OCI-LY1 (cell line): Measurements from ENCODE around the gene NEURL1.
A peak's percentile ranks its signal among the peaks of the same experiment; 100 is the strongest.
"Not testable (repeated sequence)": the region's sequence is repeated elsewhere in the genome, so short reads cannot be mapped to it uniquely, and the experiment has no call there.

Experiments
- H2AFZ ChIP-seq: fragments of 200-600 bp; sonication (generic), shearing (Covaris generic); 2 replicates; pipeline ENCODE4 v1.6.0; 2014; ENCODE audit warnings: antibody characterized with exemption, mild to moderate bottlenecking, low read length
- H3F3A ChIP-seq: fragments of 200-600 bp; sonication (generic), shearing (Covaris generic); 2 replicates; pipeline ENCODE4 v1.6.0; 2014; ENCODE audit warnings: mild to moderate bottlenecking, antibody characterized with exemption, low read length, moderate library complexity; ENCODE audit not compliant: insufficient read depth
- H3K27ac ChIP-seq: fragments of 200-600 bp; sonication (generic); 2 replicates; pipeline ENCODE4 v1.5.1; 2014; ENCODE audit warnings: low read length, mixed run types, mild to moderate bottlenecking, low read depth; ENCODE audit not compliant: poor library complexity, severe bottlenecking
- H3K27me3 ChIP-seq: fragments of 200-600 bp; sonication (generic); 2 replicates; pipeline ENCODE4 v1.6.0; 2014; ENCODE audit warnings: antibody characterized with exemption, mild to moderate bottlenecking, low read length, moderate library complexity; ENCODE audit not compliant: insufficient read depth
- H3K36me3 ChIP-seq: fragments of 200-600 bp; sonication (generic); 2 replicates; pipeline ENCODE4 v1.6.1; 2014; ENCODE audit warnings: mild to moderate bottlenecking, antibody characterized with exemption, low read length, moderate library complexity, mixed read lengths; ENCODE audit not compliant: insufficient read depth
- H3K4me1 ChIP-seq: fragments of 200-600 bp; sonication (generic); 2 replicates; pipeline ENCODE4 v1.5.1; 2014; ENCODE audit warnings: mild to moderate bottlenecking, low read length, moderate library complexity; ENCODE audit not compliant: insufficient read depth, severe bottlenecking
- H3K4me2 ChIP-seq: fragments of 200-600 bp; sonication (generic), shearing (Covaris generic); 2 replicates; pipeline ENCODE4 v1.6.1; 2014; ENCODE audit warnings: low read length
- H3K4me3 ChIP-seq: fragments of 200-600 bp; sonication (generic); 2 replicates; pipeline ENCODE4 v1.5.1; 2014; ENCODE audit warnings: low read length, low read depth, mild to moderate bottlenecking, mixed read lengths; ENCODE audit not compliant: poor library complexity, severe bottlenecking
- H3K79me2 ChIP-seq: fragments of 200-600 bp; shearing (Covaris generic); 2 replicates; pipeline ENCODE4 v1.6.1; 2016; ENCODE audit warnings: mixed run types, low read length, mixed read lengths; ENCODE audit not compliant: insufficient read depth
- H3K9ac ChIP-seq: fragments of 200-600 bp; sonication (generic), shearing (Covaris generic); 2 replicates; pipeline ENCODE4 v1.6.1; 2014; ENCODE audit warnings: mild to moderate bottlenecking, low read length, mixed read lengths
- H3K9me2 ChIP-seq: fragments of 200-600 bp; sonication (generic), shearing (Covaris generic); 2 replicates; pipeline ENCODE4 v1.6.1; 2014; ENCODE audit warnings: low read depth, mild to moderate bottlenecking, low read length, mixed read lengths
- H3K9me3 ChIP-seq: fragments of 200-600 bp; shearing (Covaris generic); 2 replicates; pipeline ENCODE4 v1.6.1; 2014; ENCODE audit warnings: low read length, mixed read lengths
- H4K20me1 ChIP-seq: fragments of 200-600 bp; sonication (generic), shearing (Covaris generic); 2 replicates; pipeline ENCODE4 v1.6.0; 2016; ENCODE audit warnings: mild to moderate bottlenecking, low read length; ENCODE audit not compliant: insufficient read depth
- CTCF ChIP-seq: fragments of 200-600 bp; sonication (generic), shearing (Covaris generic); IDR thresholded peaks from 2 replicates; pipeline ENCODE4 v1.5.1; 2017; ENCODE audit warnings: mild to moderate bottlenecking, antibody characterized with exemption, low read length, moderate library complexity, mixed read lengths
- EZH2 ChIP-seq: fragments of 200-600 bp; sonication (generic), shearing (Covaris generic); IDR thresholded peaks from 2 replicates; pipeline ENCODE4 v1.8.0; 2017; ENCODE audit warnings: borderline replicate concordance, mixed run types, mild to moderate bottlenecking, antibody characterized with exemption, low read length, moderate library complexity, mixed read lengths

The NEURL1 gene

DNA sequence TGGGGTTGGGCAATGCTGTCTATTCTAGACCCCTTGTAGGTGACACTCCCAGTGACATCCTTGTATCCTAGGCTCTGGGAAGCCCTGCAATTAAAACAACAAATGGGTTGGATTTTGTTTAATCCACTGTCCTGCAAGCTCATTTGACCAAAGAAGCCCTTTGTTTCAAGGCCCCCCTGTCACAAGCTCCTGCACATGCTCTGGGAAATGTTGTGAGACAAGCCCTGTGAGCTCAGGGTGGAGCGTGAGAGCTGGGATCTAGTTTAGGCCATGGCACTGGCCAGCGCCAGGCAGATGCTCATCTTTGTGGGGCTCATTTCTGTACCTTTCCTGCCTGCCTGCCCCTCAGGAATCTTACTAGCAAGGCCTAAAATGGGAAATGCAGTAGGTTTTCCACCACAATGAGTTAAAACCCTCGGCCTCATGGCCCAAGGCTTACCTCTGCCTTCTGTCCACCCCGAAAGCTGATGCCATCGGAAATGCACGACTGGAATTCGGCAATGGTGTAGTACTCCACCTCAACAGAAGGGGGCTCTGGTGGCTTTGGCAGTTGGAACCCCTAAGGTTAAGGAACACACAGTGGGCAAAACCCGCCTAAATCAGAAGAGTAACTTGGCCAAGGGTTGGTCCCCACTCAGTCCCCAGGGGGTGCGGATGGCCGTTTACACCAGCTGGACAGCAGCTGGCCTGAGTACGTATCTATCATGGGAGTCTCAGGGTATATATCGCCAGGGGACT is 112.0 kb downstream of the NEURL1 start:
- Histone ChIP-seq H3K36me3 (no peaks in the 10 kb centered on the region), H3K9me3 (no peaks in the 10 kb centered on the region), H3K4me3 (no peak overlapping the region), H3F3A (no peaks in the 10 kb centered on the region), H3K27me3 (no peaks in the 10 kb centered on the region; the same call in 1 of the 2 replicates), H3K9me2 (no peaks in the 10 kb centered on the region), H3K4me1 (no peaks in the 10 kb centered on the region), H3K9ac (no peak overlapping the region), H2AFZ (no peak overlapping the region), H3K27ac (no peak overlapping the region), H3K4me2 (no peak overlapping the region), H4K20me1 (no peaks in the 10 kb centered on the region), H3K79me2 (no peaks in the 10 kb centered on the region)
- TF ChIP-seq CTCF = peak; percentile 62
- no peak for TF ChIP-seq EZH2

DNA sequence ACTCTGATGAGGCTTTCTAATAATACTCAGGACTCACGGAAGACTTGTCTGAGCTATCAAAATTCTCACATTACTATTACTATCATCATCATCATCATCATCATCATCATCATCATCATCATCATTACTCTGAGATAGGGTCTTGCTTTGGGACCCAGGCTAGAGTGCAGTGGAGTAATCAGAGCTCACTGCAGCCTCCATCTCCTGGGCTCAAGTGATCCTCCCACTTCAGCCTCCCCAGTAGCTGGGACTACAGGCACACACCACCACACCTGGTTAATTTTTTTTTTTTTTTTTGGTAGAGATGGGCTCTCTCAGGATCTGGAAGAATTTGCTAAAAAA is 112.6 kb downstream of the NEURL1 start:
- H3K9ac ChIP-seq, H3K27me3 ChIP-seq, H2AFZ ChIP-seq, H3K9me3 ChIP-seq, H3K9me2 ChIP-seq, H3K36me3 ChIP-seq, H3K27ac ChIP-seq, H4K20me1 ChIP-seq, H3K4me1 ChIP-seq, H3K79me2 ChIP-seq, H3K4me3 ChIP-seq, H3F3A ChIP-seq, H3K4me2 ChIP-seq: not testable (repeated sequence)

- not testable (repeated sequence) for H3K4me2 ChIP-seq, H3K4me3 ChIP-seq, H3K36me3 ChIP-seq, H3K9ac ChIP-seq, H3K9me2 ChIP-seq, H3F3A ChIP-seq, H3K27ac ChIP-seq, H3K79me2 ChIP-seq, H3K4me1 ChIP-seq, H2AFZ ChIP-seq, H3K9me3 ChIP-seq, H4K20me1 ChIP-seq, H3K27me3 ChIP-seq
Measured at GRCh38 chr10:103607051-103607450, 113.5 kb downstream of the NEURL1 start.

- not testable (repeated sequence) for H3F3A ChIP-seq, H4K20me1 ChIP-seq, H3K36me3 ChIP-seq, H3K27ac ChIP-seq, H3K9ac ChIP-seq, H3K79me2 ChIP-seq, H3K9me3 ChIP-seq, H2AFZ ChIP-seq, H3K4me1 ChIP-seq, H3K4me3 ChIP-seq, H3K27me3 ChIP-seq, H3K9me2 ChIP-seq, H3K4me2 ChIP-seq
Measured at GRCh38 chr10:103608056-103608455, 114.6 kb downstream of the NEURL1 start.
